ENCODE results near the gene ZNF669.
"Not testable (repeated sequence)": the region's sequence is repeated elsewhere in the genome, so short reads cannot be mapped to it uniquely, and the experiment has no call there.

Gene ZNF669

DNA sequence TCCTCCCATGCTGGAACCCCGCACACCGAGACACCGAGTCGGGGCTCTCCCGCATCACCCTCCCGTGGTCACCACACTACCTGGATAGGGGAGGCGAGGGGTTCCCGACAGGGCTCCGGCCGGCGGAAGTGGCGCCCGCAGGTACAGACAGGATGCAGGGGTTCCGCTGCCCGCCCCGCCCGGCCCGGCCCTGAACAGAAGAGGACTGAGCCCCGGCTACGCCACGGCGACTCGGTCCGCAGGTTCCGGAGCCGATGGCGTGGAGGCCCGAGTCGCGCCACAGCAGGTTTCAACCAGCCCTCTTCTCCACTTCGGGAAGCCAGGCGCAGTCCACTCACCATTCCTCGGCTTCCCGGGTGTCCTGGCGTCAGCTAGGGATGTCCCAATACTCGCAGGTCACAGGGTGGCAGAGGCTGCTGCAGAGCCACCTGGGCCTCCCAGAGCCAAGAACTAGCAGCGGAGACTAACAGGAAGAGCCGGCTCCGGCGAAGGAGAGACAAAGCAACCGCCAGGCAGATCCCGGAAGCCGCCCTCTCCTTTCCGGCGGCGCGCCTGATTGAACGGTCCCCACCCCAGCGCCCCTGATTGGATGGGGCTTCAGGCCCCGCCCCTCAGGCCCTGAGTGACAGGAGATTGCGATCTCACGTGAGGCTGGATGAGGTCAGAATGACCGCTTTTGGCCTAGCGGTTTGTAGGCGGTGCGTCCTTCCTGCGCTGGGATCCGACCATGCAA lies at the start of gene ZNF669:
ZNF669 (minus strand) TSS at position 498 of the 733 bp plus-strand sequence; CDS start at position 341, 157 bp downstream.
- peak; percentile 79 for DNase-seq

GRCh38 chr1:247147781-247148180 lies 43.6 kb upstream of the ZNF669 start:
- DNase-seq: no peak

- not testable (repeated sequence) for DNase-seq
Measured at GRCh38 chr1:247147120-247147519, 43.0 kb upstream of the ZNF669 start.

DNA sequence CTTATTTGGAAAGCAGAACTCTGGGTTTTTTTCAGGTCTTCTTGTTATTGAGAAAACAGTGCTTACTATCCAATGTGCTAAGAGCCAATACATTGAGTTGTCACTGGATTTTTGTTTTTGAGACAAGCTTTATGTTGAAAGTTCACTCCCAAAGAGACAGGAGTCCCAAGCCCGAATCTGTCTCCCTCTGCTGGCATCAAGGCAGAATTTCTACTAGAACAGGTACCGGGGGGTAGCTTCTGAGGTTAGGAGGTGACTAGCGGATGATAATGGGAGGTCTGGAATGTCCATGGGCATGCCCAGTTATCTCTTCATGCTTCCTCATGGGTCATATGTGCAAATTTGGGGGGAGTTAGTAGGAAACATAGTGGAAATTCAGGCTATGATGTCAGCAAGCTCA lies 42.5 kb upstream of the ZNF669 start:
- no peak for DNase-seq

DNA sequence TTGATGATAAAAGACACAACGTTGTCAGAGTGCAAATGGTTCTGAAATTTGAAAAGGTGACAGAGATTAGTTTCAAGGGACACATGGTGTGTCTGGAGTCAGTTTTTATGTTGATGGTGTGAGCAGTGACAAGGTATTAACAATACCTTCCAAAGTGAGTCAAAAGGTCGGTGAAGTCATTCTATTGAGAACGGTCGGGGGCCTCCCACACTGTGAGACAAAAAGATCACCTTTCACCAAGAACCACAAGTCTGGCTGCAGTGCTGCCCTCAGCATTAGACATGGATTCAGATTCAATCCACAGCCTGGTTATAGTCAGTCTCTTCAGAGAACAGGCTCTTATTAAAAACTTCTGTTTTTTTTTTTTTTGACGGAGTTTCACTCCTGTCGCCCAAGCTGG lies 41.1 kb upstream of the ZNF669 start:
- no peak for DNase-seq

GRCh38 chr1:247139557-247139956 lies 35.4 kb upstream of the ZNF669 start:
- DNase-seq: not testable (repeated sequence)

DNA sequence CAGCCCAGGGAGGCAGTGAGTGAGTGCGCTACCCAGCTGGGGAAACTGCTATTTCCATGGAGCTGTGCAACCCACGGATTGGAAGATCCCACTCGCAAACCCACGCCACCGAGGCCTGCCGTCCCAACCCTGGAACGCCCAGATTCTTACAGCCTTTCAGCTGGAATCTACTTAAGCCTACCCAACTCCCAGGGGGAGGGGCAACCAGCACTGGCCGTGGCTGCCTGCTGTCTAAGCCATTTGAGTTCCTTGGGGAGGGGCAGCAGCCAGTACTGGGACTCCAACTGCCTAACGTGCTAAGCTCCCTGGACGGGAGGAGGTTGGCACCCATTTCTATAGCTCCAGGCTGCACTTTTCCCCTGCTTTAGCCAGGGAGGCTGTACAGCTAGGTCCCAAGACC lies 27.1 kb upstream of the ZNF669 start:
- no peak for DNase-seq

- DNase-seq: not testable (repeated sequence)
Measured at GRCh38 chr1:247127519-247128282, 23.5 kb upstream of the ZNF669 start.

GRCh38 chr1:247126601-247127000 lies 22.4 kb upstream of the ZNF669 start:
- DNase-seq: not testable (repeated sequence)

DNA sequence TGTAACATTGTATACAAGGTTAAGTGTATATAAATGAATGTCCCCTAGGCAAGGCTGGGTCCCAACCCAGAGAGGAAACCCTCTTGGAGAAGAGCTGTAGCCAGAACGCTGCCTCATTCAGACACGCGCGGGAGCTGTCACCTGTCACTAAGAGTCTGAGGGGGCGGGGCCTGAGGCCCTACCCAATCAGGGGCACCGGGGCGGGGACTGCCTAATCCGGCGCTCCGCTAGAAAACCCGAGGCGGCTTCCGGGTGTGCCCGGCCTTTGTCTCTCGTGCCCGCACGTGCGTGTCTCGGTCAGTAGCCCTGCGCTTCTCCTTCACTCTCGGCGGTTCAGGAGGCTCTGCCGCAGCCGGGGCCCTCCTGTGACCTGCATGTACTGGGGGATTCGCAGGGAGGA lies 22.0 kb upstream of the ZNF669 start:
- DNase-seq: not testable (repeated sequence)

DNA sequence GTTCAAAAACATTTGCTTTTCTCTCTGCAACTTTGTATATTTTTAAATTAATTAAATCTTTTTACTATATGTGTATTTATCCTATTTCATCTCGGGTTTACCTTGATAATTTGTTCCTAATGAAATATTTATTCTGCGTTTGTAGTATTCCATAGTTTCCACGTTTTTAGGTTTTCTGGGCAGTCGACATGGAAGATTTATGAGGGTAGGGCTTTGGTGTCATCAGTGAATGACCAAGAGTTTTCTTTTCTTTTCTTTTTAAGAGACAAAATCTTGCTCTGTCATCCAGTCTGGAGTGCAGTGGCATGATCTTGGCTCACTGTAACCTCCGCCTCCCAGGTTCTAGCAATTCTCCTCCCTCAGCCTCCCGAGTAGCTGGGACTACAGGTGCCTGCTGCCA lies 17.2 kb upstream of the ZNF669 start:
- DNase-seq: no peak

DNA sequence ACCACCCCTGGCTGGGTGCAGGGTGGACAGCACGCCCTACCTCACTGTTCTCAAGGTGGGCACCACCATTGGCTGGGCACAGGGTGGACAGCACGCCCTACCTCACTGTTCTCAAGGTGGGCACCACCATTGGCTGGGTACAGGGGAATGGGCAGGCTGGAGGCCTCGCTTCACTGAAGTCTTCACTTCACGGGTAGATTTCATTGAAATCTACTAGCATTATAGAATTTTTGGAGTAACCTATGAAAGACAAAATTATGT lies 16.2 kb upstream of the ZNF669 start:
- not testable (repeated sequence) for DNase-seq

DNA sequence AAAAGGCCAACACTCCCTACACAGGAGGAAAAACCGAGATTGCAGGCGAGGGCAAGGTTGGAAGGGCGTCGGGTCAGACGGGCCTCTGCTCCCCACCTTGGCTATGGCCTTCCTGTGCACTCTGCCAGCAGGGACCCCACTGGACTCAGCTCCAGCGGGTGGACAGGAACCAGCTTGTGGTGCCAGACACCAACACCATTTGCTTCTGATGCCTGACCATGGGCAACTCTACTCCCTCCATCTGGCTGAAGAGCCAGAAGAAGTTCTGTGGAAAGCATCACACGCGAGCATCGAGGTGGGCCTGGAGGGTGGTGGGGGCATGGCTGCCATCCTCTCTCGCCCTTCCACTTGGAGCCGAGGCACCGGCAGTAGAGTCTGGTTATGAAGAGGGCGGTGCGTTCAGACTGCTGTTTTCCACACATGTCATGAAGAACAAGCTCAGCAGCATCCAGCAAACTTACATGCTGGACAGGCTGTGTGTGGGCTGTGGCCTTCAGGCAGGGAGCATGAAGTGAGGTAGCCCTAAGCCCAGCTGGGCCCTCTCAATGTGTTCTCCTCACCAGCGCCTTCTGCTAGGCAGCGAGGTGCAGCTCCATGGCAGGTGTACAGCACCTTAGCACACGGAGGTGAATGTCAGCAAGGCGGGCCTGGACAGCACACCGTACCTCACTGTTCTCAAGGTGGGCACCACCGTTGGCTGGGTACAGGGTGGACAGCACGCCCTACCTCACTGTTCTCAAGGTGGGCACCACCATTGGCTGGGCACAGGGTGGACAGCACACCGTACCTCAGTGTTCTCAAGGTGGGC lies 15.6 kb upstream of the ZNF669 start:
- no peak for DNase-seq

DNA sequence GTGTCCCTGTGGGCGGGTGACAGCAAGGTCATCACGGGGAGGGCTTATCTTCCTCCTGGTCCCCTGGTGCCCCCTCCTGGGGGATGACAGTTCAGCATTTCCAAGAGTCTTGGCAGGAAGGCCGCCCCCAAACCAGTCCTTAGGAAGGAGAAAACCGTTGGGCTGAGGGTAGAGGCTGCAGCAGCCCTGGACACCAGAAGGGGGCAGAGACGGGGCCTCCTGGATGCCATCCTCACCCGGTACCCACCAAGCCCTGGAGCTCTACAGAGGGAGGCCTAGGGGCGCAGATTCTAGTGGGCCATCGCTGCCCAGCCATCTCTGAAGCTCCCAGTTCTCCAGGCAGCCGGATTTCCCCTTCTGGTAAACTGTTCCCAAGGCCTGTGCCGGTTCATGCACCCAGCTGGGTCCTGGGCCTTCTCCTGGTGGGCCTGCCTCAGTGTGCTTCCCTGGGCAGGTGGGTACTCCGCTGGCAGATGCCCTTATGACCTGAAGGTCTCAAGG lies 14.8 kb upstream of the ZNF669 start:
- DNase-seq: no peak

DNA sequence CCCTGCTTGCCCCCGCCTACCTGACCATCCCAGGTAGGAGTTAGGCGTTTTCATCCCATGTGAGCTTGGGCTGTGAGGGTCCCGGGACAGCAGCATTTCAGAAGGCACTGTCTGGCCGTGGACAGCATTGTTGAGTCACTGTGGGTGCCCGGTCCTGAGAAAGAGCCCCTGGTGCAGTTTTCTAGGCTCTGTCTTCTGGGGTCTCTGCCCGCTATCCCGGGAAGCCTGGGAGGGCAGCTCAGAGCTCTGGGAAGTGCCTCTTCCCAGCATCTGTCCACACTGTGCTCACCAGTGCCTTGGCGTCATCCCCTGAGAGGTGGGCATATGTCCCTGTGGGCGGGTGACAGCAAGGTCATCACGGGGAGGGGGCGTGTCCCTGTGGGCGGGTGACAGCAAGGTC lies 11.4 kb upstream of the ZNF669 start:
- DNase-seq: no peak

DNA sequence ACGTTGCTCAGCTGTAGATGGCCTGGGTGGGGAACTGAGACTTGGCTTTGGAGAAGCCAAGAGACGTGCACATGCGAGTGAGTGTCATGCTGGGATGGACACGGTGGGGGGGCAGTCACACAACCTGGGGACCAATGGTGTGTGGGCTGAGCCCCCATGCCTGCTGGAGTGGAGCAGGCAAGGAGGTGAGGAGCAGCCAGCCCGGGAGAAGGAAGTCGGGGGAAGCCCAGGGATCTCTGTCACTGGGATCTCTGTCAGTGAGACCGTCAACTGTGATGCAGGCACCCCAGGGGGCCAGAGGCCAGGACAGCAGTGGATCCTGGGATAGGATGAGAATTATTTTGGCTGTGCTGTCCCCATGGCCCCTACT lies 11.0 kb upstream of the ZNF669 start:
- DNase-seq: no peak

DNA sequence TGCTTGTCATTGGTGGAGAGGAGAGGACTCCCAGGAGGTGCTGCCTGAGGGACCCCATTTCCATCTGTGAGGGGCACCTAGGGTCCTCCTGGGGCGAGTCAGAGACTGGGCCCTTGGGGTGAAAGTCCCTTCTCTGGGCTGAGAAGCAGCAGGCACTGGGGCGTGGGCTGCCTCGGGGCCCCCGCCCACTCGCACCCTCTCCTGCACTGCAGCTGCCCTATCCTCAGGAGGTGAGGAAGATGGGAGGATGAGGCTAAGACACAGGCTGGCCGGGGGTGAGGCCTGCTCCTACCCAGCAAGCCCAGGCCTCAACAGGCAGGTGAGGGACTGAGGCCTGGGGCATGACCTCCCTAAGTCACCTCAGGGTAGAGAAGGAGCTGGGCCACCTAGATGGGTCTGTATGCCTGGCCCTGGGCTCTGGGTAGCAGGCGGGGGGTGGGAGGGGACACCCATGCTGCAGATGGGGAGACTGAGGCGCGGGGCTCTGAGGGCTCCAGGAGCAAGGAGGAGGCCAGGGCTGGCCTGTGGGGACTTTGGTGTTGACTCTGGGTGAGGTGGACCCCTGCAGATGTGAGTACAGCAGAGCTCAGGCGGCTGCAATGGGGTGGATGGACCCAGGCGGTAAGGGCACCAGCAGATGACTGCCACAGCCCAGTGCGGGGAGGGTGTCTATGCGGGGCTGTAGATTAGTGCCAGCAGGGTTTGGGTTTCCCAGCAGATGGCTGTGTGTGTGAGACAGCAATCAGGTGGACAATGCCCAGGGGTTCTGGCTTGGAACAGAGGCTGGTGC lies 10.4 kb upstream of the ZNF669 start:
- no peak for DNase-seq

GRCh38 chr1:247113733-247114271 lies 9.6 kb upstream of the ZNF669 start:
- DNase-seq: no peak

GRCh38 chr1:247113094-247113497 lies 8.9 kb upstream of the ZNF669 start:
- DNase-seq: no peak

- DNase-seq: no peak
Measured at GRCh38 chr1:247112479-247112781, 8.3 kb upstream of the ZNF669 start.

GRCh38 chr1:247111700-247112478 lies 7.7 kb upstream of the ZNF669 start:
- DNase-seq: no peak

DNA sequence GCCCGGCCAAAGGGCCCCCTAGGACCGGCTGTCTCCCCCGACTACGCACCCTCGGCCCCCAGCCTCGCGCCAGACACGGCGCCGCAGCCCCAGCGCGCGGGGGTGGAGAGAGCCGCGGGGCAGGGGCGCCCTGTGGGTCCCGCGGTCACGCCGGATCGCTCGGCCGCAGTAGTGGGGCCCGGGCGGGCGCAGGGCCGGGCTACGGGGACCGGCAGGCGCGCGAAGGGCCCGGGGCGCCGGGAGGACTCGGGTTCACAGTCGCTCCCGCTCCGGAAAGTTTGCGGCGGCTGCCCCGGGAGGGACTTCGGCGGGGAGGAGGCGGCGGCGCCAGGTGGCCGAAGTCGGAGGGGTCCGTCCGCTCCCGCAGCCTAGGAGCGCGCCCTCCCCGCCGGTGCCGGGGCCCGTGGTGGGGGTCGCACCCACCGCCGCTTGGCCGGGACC lies 7.1 kb upstream of the ZNF669 start:
- DNase-seq: no peak

Measured in NK-92 treated with Interleukin-12 subunit alpha and Interleukin-12 subunit beta, amount 100 ng/mL, for 24 hours (cell line).